Measurements from ENCODE around the gene MAB21L2. TPM values are rescaled to one million over a fixed set of nuclear protein-coding genes. Genes with fewer than 3 reads are reported as not detected.
"Not testable (repeated sequence)": the region's sequence is repeated elsewhere in the genome, so short reads cannot be mapped to it uniquely, and the experiment has no call there.

MAB21L2 gene
- total RNA-seq: 0.05 TPM in 1 of 2 replicates, not detected in the other

DNA sequence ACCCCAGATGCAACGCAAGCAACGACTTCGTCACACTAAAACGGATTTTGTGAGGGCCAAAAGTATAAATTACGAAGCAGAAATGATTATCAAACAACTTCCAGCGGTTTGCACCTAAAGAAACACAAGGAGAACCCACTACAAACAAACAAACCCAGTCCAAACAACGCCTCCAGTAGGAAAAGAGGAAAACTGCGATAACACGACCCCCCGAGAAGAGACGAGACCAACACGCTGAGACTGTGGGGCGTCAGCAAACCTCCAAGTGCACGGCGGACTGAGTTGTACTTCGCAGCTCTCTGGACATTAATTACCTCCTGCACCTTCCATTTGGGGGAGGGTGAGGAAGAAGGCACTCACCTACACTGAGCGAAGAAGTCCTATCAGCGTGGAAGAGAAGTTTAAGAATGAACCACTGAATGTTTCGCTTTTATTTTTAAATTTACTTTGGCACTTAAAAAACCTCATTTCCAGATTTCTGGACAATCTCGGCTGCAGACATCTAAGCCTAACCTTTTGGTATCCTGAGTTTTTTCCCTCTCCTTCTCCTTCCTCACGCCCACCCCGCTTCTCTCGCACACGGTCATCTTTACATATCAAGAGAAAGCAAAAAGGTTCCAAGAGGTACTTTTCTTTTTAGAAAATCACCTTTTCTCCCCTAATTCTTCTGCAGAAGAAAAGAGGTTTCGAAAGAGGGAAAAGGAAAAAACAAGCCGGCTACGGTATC lies at the start of gene MAB21L2:
TSS of gene MAB21L2 (plus strand) at position 6 of the 727 bp plus-strand sequence. CDS start 879 bp downstream, outside the sequence.
- intact Hi-C loops (cut with micrococcal nuclease): no loop called here

DNA sequence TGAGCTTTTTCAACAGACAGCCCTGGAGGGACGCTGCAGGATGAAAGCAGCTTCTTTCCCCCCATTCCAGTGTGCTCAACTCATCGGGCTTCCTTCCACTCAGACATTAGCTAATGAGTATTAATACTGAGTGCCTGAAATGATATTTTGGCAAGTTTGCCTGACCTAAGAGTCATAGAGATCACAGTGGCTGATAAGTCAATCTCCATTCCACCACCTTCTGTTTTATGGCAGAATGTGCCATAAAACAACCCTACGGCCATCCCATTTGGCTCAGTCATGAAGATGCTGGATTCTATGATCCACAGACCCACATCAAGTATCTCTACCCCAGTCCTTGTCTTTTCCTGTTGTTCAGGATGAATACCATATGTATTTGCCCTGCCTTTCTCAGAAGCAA lies 48.3 kb upstream of the MAB21L2 start:
- intact Hi-C loops (cut with micrococcal nuclease): no loop called here

DNA sequence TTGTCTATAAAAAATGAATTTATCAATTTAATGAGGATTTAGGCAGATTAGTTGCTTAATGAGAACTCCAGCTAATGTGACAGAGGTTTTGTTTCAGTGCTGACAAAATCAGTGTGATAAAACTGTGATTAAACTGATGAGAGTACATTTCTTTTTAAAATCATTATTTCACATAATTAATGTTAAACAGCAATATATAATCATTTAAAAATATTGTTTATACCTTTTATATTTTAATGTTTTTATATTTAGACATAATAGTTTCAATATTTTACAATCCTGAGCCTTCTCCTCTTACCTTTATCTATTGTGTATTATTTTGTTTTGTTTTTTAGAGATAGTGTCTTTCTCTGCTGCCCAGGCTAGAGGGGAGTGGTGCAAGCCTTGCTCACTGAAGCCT lies 47.1 kb upstream of the MAB21L2 start:
- intact Hi-C loops (cut with micrococcal nuclease): no loop called here

DNA sequence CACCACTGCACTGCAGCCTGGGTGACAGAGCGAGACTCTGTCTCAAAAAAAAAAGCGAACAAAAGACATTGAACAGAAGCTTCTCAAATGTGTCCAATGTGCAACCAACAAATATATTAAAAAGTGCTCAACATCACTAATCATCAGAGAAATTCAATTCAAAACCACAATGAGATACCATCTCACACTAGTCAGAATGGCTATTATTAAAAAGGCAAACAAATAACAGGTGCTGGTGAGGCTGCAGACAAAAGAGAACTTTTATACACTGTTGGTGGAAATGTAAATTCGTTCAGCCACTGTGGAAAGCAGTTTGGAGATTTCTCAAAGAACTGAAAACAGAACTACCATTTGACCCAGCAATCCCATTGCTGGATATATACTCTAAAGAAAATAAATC lies 44.0 kb upstream of the MAB21L2 start:
- intact Hi-C loops (cut with micrococcal nuclease): not testable (repeated sequence)

DNA sequence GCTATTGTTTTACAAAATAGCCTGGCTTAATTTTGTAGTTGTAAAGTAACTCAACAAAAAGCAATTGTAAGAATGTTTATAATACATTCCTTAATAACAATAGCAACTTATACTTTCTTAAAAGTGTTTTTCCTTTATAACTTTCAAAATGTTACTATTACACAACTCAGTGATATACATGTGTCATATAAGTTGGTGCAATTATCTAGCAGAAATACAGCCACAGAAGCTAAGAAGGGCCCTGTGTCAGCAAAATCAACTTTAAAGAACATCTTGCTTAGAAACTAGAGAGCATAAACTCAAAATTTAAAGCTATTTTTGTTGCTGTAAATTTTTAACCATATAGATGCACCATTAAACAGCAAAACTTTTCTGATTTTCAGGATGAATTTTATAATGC lies 41.4 kb upstream of the MAB21L2 start:
- intact Hi-C loops (cut with micrococcal nuclease): no loop called here

DNA sequence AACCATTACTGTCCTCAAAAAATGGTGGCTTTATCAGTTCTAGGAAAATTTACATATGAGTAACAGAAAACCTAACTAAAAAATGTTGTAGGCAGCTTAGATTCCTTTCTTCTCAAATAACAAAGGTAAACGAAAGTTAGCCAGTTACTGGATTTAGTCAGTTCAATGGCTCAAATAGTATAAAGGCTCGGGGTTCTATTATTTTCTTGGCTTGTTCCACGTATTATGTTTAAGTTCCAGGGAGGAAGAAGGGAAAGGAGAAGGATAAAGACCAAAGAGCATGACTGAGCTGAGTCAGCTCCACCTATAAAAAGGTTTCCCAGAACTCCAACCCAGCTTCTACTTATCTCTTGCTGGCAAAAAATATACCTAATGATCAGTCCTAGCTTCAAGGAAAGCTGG lies 41.0 kb upstream of the MAB21L2 start:
- intact Hi-C loops (cut with micrococcal nuclease): no loop called here

DNA sequence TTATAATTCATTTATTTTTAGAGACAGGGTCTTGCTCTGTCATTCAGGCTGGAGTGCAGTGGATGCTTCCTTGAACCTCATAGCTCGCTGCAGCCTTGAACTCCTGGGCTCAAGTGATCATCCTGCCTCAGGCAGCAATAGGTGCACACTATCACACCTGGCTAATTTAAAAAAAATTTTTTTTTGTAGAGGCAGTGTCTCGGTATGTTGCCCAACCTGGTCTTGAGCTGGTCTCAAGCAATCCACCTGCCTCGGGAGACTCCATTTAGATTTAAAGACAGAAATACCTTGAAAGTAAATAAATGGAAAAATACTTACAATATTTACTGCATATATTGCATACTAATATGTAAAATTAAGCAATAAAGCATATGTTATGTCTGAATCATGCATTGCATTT lies 40.3 kb upstream of the MAB21L2 start:
- intact Hi-C loops (cut with micrococcal nuclease): no loop called here

DNA sequence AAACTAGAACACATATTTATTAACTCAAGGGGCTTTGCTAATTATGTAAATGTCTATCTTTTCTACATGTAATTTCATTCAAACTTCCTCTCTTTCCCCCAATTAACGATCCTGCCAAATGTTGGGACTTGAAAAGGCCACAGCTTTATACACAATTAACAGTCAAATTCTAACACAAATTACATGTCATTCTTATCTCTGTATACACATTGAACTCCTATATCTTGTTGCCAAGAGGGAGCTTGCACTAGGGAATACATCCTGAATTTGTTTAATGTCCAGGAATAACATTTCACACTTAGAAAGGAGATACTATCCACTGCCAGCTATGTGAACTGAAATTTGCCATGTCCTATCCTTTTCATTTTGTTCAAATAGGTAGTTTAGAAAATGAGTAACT lies 38.9 kb upstream of the MAB21L2 start:
- intact Hi-C loops (cut with micrococcal nuclease): no loop called here

DNA sequence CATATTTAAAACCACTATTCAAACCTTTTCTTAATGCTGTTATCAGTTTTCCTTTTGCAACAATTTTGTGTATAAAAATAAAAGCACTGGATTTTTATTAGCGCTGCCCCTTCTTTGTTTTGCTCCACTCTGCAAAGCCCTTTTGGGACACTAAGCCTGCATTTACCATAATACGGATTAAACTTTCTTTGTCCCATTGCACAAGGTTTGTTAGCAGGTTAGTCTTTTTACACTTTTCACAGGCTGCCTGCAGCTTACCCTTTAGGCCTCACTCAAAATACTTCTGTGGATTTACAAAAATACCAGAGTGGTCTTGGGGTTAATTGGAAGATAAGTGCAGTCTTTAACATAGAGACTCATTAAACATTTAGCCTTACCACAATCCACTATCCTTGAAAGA lies 35.7 kb upstream of the MAB21L2 start:
- intact Hi-C loops (cut with micrococcal nuclease): no loop called here

DNA sequence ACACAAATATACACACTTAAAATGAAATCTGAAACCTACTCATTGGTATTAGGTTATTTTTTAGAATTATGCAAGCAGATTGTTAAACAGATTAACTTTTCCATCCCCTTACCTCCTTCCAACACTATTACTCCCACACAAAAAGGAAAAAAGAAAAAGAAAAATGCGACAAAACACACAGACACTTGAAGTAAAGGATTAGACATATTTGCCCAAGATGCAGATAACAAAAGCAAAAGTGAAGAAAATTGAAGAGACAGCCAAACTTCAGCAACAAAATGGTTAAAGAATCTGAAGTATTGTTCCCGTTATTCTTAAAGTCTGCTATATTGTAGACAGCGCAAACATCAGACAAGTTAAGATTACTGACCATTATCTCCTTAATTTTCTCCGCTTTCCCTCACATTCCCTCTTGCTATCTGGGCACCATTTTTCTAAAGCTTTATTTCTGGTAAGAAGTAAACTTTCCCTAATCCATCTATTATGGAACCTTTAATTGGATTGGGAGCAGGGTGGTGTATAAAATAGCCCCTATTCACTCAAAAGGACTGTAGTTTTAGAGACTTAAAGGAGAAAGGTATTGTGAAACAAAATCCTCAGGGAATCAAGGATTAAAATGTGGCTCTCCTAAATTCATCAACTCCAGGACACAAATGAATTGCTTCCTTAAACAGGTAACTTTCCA lies 34.7 kb upstream of the MAB21L2 start:
- intact Hi-C loops (cut with micrococcal nuclease): no loop called here

DNA sequence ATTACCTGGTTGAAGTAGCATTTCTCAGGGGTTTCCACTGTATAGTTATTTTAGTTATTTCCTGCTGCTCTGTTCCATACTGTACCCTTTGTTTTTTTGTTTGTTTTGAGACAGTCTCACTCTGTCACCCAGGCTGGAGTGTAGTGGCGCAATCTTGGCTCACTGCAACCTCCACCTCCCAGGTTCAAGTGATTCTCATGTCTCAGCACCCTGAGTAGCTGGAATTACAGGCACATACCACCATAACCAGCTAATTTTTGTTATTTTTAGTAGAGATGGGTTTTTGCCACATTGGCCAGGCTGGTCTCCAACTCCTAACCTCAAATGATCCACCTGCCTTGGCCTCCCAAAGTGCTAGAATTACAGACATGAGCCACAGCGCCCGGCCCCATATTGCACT lies 24.1 kb upstream of the MAB21L2 start:
- intact Hi-C loops (cut with micrococcal nuclease): not testable (repeated sequence)

DNA sequence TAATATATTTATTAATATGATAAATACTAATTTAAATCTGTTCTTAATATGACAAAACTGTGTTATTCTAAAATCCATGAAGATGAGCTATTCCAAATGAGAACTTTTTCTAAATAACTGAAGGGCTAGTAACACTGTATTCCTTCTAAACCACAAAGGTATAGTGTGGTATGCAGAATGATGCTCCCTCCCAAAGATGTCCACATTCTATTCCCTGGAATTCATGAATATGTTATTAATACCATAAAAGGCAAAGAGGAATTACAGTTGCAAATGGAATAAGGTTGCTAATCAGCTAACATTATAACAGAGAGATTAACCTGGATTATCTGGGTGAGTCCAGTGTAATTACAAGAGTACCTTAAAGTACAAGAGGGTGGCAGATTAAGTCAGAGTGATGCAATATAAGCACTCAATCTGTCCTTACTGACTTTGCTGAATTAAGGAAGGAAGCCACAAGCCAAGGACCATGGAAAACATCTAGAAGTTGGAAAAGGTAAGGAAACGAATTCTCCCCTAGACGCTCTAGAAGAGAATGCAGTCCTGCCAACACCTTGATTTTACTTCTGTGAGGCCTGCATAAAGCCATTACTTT lies 20.7 kb upstream of the MAB21L2 start:
- intact Hi-C loops (cut with micrococcal nuclease): no loop called here

DNA sequence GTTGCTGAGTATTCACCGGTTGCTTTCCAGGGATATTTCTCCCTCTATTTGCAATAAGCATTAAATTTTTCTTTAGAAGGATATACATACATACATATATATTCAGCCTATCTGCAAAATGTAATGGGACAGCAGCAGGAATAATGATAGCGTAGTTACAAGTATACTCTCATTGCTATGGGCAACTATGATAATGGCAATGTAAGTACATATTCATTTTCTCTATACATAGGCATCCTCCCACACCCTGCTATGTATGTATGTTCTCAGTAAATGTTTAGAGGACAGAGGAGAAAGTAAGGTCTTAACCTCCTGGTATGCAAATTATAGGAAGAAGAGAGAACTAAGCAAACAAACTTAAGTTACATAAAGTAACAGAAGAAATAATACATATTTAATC lies 19.7 kb upstream of the MAB21L2 start:
- intact Hi-C loops (cut with micrococcal nuclease): no loop called here

DNA sequence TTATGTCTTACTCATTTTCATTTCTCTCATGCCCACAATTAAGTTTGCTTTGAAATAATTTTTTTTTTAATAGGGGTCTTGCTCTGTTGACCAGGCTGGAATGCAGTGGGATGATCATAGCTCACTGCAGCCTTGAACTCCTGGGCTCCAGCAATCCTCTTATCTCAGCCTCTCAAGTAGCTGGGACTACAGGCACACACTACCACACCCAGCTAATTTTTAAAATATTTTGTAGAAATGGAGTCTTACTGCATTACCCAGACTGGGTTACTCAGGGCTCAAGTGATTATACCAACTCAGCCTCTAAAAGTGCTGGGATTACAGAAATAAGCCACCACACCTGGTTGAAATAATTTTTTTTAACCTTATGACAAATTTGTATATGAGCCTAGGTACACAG lies 19.2 kb upstream of the MAB21L2 start:
- intact Hi-C loops (cut with micrococcal nuclease): no loop called here

DNA sequence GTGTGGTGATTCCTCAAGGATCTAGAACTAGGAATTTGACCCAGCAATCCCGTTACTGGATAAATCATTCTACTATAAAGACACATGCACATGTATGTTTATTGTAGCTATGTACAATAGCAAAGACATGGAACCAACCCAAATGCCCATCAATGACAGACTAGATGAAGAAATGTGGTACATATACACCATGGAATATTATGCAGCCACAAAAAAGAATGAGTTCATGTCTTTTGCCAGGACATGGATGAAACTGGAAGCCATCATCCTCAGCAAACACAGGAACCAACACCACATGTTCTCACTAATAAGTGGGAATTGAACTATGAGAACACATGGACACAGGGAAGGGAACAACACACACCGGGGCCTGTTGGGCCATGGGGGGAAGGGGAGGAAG lies 17.0 kb upstream of the MAB21L2 start:
- intact Hi-C loops (cut with micrococcal nuclease): not testable (repeated sequence)

DNA sequence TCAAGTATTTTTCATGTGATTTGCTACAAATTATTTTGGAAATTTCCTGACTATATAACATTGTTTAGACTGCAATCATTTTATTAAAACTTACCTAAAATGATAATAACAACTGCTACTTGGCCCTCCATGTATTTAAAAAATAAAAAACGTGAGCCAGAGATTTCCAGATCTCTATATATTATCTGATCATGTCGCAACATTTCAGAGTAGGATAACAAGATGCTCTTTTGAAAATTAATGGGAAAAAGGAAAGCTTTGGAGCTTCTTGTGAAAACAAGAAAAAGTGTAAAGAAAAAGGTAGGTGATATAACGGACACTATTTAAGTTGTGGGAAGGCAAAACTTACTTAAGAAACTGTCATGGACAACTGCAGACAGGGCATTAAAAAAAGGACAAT lies 14.9 kb upstream of the MAB21L2 start:
- intact Hi-C loops (cut with micrococcal nuclease): no loop called here

DNA sequence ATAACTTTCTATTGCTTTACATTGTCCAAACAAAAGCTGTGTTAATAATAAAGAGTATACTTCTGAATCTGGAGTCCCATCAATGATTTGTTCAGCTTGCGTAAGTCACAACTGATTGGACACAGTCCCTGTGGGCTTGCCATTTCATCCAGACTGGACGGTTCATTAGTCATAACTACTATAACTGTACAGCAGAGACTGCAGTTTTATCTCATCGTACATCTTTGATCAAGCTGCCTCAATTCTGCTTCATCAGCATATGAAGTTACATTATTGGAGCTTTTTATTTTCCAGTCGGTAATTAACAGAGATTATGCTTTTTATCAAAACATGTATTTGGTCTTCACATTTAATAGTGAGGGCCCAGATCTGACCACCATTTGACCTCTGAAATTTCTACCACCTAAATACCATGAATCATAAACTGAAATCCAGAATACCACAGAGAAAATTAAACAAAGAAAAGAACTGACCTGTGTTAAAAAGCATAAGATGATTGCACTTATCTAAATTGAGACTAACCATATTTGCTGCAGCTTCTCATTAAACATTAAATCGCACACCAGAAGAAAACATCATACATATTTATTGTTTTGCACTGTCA lies 12.5 kb upstream of the MAB21L2 start:
- intact Hi-C loops (cut with micrococcal nuclease): no loop called here

DNA sequence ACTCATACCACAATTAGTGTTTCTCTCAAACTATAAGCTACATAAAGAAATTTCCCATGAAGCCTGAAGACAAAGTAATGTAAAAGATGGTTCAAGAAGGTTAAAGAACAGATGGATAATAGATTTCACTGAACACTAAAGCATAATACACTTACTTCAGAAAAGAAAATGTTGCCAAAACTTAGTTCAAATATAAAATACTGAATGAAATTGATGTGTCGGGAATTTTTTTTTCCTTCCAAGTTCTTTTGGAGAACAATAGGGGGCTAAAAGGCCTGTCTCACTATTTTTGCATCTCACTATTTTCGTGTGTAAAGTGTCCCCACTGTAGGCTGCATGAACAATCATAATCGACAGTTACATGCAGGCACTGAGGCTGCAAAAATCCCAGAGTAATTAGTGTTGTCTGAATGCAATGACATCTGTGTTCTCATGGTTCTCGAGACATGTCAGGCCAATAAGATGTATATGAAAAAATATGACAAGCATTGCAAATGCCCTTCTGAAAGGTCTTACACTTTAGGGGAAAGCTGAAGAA lies 11.9 kb upstream of the MAB21L2 start:
- intact Hi-C loops (cut with micrococcal nuclease): no loop called here

DNA sequence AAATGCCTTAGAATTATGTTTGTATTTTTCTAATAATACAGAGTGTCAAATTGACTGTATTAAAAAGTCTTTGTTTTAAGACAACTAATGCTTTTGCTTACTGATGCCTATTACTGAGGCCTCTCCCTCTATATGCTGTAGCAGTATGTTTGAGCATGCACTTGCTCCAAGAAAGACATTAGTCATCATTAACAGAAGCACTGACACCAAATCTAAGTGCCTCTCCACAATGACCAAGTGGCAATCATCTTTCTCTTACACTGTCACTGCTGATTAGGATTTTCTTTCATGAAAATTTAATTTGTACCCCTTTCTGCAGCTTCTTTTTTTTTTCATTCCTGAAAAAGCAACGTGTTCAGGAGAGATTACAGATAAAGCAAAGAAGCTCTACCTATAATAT lies 11.1 kb upstream of the MAB21L2 start:
- intact Hi-C loops (cut with micrococcal nuclease): no loop called here

DNA sequence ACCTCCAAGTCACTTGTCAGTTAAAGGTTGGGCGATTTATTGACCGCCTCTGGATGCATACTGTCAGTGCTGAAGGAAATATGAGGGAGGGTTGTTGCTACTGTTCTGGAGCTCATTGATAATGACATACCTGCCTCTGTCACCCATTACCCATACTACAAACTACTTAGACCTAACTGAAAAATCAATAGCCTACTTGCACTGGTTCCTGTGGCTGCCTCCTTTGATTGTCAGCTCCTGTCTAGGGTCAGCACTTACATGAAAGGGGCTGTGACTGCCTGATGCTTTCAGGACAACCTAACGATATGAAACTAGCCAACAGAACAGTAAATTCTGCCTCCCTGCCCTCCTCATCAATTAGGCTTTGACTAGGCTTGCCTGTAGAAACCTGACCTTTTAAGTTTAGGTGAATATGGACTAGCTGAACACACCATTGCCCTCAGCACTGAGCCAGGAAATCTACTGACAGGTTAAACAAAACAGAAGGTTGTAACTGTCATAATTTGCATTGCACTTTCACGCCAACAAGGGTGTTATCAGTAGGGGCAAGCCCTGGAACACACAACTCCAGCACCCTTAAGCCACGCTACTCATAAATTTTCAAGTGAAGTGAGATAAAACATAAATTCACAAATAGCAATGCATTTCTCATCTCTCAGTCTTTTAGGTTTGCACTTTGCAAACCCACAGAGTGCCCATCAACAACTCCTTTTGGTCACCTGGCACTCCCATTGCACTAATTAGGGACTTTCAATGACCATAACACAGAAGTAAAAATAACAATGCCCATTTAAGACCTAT lies 9.0 kb upstream of the MAB21L2 start:
- intact Hi-C loops (cut with micrococcal nuclease): no loop called here

DNA sequence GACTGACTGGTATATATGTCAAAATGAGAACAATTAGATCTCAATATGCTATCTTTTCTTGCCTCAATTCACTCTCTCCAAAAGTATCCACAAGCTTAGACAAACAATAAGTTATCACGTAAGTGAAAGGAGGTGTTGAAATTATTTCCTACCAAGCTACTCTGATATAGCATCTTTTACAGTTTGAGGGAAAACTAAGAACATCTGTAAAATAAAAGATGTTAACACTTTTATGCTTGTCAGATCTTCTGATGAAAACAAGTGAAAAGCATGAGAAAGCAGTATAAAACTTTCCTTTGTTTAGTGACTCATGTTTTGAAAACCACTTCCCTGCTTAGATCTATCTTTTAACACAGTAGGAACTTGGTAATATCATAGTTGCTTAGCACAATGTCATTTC lies 8.4 kb upstream of the MAB21L2 start:
- intact Hi-C loops (cut with micrococcal nuclease): no loop called here

All from T-helper 2 cell treated with Interferon-gamma antibody and Interleukin-4, amounts not matched to agents 100 ng/mL and 5 ng/mL, for 36 hours (primary cell).